Gastroesophageal sphincter (tissue), 3 donors: ENCODE results near the gene ZNF195.
"Not testable (repeated sequence)": the region's sequence is repeated elsewhere in the genome, so short reads cannot be mapped to it uniquely, and the experiment has no call there.

Experiments
- CTCF ChIP-seq, 4 experiments: fragments of 200-600 bp in 2 of 4; fragments of 450-650 bp in 2 of 4; sonication (generic) in 1 of 4; IDR thresholded peaks; one replicate each; pipeline ENCODE4 v1.5.1; 2017 to 2019; ENCODE audit warnings: antibody characterized with exemption in 4 of 4, mild to moderate bottlenecking in 2 of 4, moderate library complexity in 2 of 4
- POLR2AphosphoS5 ChIP-seq: sonication (generic); formaldehyde crosslinking; IDR thresholded peaks from one replicate; pipeline ENCODE4 v1.6.1; 2017; ENCODE audit warnings: antibody characterized with exemption

DNA sequence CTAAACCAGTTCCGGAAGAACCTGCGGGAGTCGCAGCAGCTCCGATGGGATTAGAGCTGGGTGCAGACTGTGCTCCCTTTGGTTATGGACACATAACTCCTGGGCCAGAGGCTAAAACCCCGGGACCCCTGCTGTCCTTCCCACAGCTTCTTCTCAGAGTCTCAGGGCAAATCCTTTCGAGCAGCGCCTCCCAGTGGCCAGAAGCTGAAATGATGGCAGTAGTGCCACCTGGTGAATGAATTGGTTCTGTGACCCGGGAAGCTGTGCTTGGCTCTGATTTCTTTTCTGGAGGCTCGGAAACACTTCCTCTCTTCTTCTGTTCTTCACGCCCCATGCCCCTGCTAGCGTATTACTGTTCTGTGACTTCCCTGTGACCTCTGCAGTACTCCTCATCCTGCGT, 29.8 kb upstream of the ZNF195 start:
- peak in 3 of 4 experiments; percentile 62 to 75 (median 67) for TF ChIP-seq CTCF (IDR thresholded peaks at IDR 0.05)
- not testable (repeated sequence) for TF ChIP-seq POLR2AphosphoS5
